ENCODE results near the gene CEP97.
"Not testable (repeated sequence)": the region's sequence is repeated elsewhere in the genome, so short reads cannot be mapped to it uniquely, and the experiment has no call there.

CEP97 gene, protein sequence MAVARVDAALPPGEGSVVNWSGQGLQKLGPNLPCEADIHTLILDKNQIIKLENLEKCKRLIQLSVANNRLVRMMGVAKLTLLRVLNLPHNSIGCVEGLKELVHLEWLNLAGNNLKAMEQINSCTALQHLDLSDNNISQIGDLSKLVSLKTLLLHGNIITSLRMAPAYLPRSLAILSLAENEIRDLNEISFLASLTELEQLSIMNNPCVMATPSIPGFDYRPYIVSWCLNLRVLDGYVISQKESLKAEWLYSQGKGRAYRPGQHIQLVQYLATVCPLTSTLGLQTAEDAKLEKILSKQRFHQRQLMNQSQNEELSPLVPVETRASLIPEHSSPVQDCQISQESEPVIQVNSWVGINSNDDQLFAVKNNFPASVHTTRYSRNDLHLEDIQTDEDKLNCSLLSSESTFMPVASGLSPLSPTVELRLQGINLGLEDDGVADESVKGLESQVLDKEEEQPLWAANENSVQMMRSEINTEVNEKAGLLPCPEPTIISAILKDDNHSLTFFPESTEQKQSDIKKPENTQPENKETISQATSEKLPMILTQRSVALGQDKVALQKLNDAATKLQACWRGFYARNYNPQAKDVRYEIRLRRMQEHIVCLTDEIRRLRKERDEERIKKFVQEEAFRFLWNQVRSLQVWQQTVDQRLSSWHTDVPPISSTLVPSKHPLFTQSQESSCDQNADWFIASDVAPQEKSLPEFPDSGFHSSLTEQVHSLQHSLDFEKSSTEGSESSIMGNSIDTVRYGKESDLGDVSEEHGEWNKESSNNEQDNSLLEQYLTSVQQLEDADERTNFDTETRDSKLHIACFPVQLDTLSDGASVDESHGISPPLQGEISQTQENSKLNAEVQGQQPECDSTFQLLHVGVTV

GRCh38 chr3:101724329-101725193 is at the start of gene CEP97:
Gene CEP97, plus strand, starts transcription at chr3:101724614. Its CDS starts 63 bp downstream, at chr3:101724677.
- DNase-seq = peak; percentile 79

DNA sequence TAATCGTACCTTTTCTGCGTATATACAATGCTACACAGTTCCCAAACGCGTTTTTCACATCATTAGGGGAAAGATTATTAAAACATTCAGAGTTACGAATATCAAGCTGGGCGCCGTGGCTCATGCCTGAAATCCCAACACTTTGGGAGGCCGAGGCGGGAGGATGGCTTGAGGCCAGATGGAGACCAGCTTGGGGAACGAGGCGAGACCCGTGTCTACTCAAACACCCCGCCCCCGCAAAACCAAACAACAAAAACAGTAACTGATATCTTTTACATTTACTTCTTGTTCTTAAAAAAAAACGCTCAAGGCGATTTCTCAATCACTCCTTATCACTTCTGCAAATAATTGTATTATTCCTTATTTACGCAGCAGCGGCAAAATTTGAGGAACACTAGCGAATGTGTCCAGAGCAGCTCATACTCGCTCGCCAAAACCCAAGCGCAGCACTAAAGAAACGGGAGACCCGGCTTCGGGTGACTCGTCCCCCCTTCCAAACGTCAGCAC is 48.7 kb upstream of the CEP97 start:
- DNase-seq = no peak

- DNase-seq = peak; percentile 92
Measured at GRCh38 chr3:101676216-101676764, 48.1 kb upstream of the CEP97 start.

DNA sequence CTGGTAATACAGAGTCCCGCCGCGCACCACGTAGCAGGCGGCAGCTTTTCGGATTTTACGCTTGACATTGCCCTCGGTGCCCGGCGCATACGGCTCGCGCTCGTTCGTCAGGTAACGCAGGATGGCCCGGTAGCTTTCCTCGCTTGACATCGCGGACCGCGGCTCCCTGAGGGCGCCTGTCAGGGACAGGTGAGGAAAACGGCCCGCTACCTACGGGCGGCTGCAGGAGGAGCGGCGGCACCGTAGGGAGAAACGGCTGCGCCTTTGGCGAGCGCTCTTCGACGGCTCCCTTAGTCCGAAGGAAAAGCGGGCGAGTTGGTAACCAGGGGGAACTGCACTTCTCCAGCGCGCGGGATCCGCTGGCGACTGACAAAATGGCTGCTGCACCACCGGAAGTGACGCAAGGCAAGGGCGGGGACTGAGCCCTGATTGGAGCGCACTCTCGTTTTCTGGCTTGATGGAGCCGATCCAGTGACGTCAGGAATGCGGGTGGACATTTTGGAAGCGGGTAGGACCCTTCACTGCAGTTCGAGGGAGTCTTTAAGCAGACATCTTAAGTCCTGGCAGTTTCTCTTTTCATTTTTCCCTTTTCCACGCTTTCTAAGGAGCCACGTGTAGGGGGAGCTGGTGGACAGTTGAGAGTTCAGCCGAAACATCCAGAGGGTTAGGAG is 47.5 kb upstream of the CEP97 start, which contains the start of gene ZBTB11:
TSS of gene ZBTB11 (minus strand) at position 368 of the 671 bp plus-strand sequence. CDS start at position 150, 218 bp downstream.
- peak; percentile 100 for DNase-seq

GRCh38 chr3:101677436-101678286 is 46.8 kb upstream of the CEP97 start:
- DNase-seq = no peak

- DNase-seq = not testable (repeated sequence)
Measured at GRCh38 chr3:101678837-101679236, 45.6 kb upstream of the CEP97 start.

DNA sequence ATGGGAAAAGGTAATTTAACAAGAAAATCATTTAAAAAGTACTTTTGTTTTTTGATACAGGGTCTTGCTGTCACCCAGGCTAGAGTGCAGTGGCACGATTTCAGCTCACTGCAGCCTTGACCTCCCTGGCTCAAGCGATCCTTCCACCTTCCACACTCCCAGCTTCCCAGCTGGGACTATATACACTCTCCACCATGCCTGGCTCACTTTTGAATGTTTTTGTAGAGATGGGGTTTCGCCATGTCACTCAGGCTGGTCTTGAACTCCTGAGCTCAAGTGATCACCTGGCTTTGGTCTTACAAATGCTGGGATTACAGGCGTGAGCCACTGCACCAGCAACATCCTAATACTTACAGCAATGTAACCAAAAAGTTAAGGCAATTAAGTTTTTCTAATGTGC is 43.9 kb upstream of the CEP97 start:
- DNase-seq = no peak

DNA sequence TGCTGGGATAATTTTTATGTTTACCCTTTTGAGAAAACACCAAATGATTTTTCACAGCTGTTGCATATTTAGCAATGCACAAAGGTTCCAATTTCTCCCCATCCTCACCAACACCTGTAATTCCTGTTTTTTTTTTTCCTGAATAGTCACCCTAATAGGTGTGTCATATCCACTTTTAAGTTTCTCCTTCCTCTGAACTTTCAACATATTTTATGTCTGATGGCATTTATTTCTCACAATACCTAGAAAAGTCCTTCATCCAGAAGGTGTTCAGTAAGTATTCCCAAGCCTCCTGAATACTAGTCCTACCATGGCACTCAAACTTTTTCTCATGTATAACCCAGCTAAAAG is 39.4 kb upstream of the CEP97 start:
- DNase-seq = no peak

- DNase-seq = no peak
Measured at GRCh38 chr3:101685870-101686307, 38.5 kb upstream of the CEP97 start.

DNA sequence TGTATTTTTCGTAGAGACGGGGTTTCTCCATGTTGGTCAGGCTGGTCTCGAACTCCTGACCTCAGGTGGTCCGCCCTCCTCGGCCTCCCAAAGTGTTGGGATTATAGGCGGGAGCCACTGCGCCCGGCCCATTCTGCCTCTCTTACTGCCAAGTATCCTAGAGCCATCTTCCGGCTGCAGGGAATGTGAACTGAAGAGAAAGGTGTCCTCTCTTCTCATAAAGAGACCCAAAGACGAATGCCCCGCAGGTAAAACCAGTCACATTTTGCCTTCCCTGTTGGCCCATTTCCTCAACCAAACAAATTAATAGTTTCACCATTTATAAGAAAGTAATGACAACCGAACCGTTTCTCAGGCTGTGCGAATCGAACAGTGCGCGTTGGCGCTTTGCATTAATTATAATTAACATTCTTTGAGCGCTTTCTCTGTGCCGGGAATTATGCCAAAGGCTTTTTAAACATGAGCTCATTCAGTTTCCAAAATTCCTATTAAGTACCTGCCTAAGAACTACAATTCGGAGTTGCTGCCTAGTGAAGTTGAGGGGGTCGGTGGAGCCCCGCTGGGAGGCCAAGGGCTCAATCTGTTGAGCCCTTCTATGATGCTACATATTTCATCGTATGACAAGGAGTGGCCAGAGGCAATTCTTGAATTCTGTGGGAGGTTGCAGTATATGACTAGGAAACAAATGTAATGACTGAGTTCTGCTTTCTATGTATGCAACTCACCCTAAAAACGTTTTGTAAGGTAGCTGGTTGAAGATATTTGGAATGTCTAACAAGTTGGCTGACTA is 37.1 kb upstream of the CEP97 start:
- DNase-seq = no peak

GRCh38 chr3:101689286-101689685 is 35.1 kb upstream of the CEP97 start:
- DNase-seq = no peak

DNA sequence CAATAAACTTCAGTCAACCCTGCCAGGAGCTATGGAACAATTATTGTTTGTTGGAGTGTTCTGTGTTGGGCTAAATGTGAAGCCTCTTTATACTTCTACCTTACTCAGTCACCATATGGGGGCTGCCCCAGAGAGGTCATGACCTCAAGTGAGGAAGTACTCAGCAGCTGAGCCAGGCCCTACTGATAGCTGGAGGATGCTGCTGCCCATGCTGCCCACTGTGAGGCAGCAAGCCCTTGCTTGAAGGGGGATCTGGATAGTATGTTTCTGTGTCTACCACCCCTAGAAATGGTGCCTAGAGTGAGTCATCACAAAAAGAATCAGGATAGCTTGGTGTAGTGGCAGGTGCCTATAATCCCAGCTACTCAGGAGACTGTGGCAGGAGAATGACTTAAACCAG is 33.4 kb upstream of the CEP97 start:
- no peak for DNase-seq

DNA sequence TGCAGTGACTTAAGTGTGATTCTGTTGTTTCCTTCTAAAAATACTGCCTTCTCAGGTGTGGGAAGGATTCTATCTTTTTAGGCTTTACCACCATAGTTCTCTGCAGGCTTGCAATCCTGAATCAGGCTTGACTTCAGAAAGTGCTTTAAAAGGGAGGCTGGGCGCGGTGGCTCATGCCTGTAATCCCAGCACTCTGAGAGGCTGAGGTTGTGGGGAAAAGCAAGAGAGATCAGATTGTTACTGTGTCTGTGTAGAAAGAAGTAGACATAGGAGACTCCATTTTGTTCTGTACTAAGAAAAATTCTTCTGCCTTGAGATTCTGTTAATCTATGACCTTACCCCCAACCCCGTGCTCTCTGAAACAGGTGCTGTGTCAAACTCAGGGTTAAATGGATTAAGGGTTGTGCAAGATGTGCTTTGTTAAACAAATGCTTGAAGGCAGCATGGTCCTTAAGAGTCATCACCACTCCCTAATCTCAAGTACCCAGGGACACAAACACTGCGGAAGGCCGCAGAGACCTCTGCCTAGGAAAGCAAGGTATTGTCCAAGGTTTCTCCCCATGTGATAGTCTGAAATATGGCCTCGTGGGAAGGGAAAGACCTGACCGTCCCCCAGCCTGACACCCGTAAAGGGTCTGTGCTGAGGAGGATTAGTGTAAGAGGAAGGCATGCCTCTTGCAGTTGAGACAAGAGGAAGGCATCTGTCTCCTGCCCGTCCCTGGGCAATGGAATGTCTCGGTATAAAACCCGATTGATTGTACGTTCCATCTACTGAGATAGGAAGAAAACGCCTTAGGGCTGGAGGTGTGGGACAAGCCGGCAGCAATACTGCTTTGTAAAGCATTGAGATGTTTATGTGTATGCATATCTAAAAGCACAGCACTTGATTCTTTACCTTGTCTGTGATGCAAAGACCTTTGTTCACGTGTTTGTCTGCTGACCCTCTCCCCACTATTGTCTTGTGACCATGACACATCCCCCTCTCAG is 32.4 kb upstream of the CEP97 start:
- DNase-seq = not testable (repeated sequence)

- not testable (repeated sequence) for DNase-seq
Measured at GRCh38 chr3:101693540-101693939, 30.9 kb upstream of the CEP97 start.

GRCh38 chr3:101694836-101695235 is 29.6 kb upstream of the CEP97 start:
- not testable (repeated sequence) for DNase-seq

GRCh38 chr3:101695779-101696372 is 28.5 kb upstream of the CEP97 start:
- peak; percentile 36 for DNase-seq

- no peak for DNase-seq
Measured at GRCh38 chr3:101701696-101702634, 22.4 kb upstream of the CEP97 start.

Data from activated gamma-delta T cell treated with Interleukin-2 at 50 U/mL for 16 hours (primary cell).